ENCODE measurements around the gene PPP2R3B. TPM values are rescaled to one million over a fixed set of nuclear protein-coding genes. Genes with fewer than 3 reads are reported as not detected.

PPP2R3B gene
- total RNA-seq (2021; ENCODE audit: unreplicated experiment) (19.1 TPM), Bru-seq, nascent RNA (percentile 38 among the genes with signal in this experiment), BruChase-seq, experiment 1, labeled RNA remaining after a 6-hour chase (percentile 36 among the genes with signal in this experiment), BruChase-seq, experiment 2, labeled RNA remaining after a 2-hour chase (percentile 35 among the genes with signal in this experiment)
- polyA plus RNA-seq (2012) = 12.7 and 17.6 TPM in 2 replicates
- long read RNA-seq, transcript PPP2R3B-202 (13 exons, 2,151 nt) = major isoform, 12 of 39 reads
- long read RNA-seq, partial matches to known transcripts = 12 of 39 reads
- long read RNA-seq, other reads (novel, unspliced or antisense) = 15 of 39 reads

GRCh38 chrX:386768-387575, at the start of gene PPP2R3B:
TSS of gene PPP2R3B (minus strand) at chrX:386907. CDS start at chrX:386691, 216 bp downstream.
- ChIA-PET POLR2A (no interaction called here), CTCF (no interaction called here), RAD21 (ENCODE audit: low non-redundant PET in 1 of 2, low total read pairs in 2 of 2, uncharacterized antibody in 2 of 2, unreplicated experiment in 2 of 2) (no interaction called here)
- Histone ChIP-seq H3K27ac (ENCODE audit: low read depth, low read length) (peak within 1 kb of the TSS; percentile 95), H3K4me2 (ENCODE audit: low read length) (peak within 1 kb of the TSS; percentile 84), H3K9ac (ENCODE audit: low read length) (peak within 1 kb of the TSS; percentile 89), H3K4me3 (replicated peaks in 1 of 2; ENCODE audit: low read depth in 1 of 2, low read length in 2 of 2) (peak within 1 kb of the TSS; percentile 63 to 67), H3K9me2 (ENCODE audit: insufficient read depth) (no peaks in the 10 kb centered on the region), H4K20me1 (ENCODE audit: insufficient read depth) (no peaks in the 10 kb centered on the region), H2AFZ (ENCODE audit: low read depth, low read length, poor library complexity, severe bottlenecking) (no peak within 1 kb of the TSS), H3K36me3 (ENCODE audit: control insufficient read depth in 1 of 2, insufficient read depth in 2 of 2, low read length in 2 of 2) (no peaks in the 10 kb centered on the region), H3K79me2 (ENCODE audit: insufficient read depth, low read length) (no peaks in the 10 kb centered on the region), H3K27me3 (ENCODE audit: insufficient read depth, low read length) (no peaks in the 10 kb centered on the region), H3K4me1 (ENCODE audit: control insufficient read depth in 1 of 2, insufficient read depth in 2 of 2, low read length in 2 of 2) (peaks cover 0 to 5% of the 10 kb centered on the region in 2 experiments; a peak in 1 of 4 replicates), H3K9me3 (ENCODE audit: control insufficient read depth in 1 of 2, insufficient read depth in 1 of 2, low read depth in 1 of 2, low read length in 2 of 2) (no peaks in the 10 kb centered on the region)
- BruUV-seq (replicated peaks) = no TSS peak
- DNase-seq (ENCODE audit: low read depth, low spot score) (peak; percentile 91), ATAC-seq (peak; percentile 97)
- intact Hi-C loops (cut with micrococcal nuclease) = no loop called here
- TF ChIP-seq YY1 (IDR thresholded peaks at IDR 0.05; ENCODE audit: extremely low read depth, insufficient replicate concordance, low read depth, low read length) (no peak), ATF3 (IDR thresholded peaks at IDR 0.05) (no peak), TCF7L2 (IDR thresholded peaks at IDR 0.05; ENCODE audit: borderline replicate concordance, extremely low read depth, insufficient read depth, insufficient read length) (peak; percentile 52), POLR2AphosphoS5 (IDR thresholded peaks at IDR 0.05; ENCODE audit: low read depth, low read length) (peak; percentile 55; the same call in 1 of the 2 replicates), EZH2phosphoT487 (IDR thresholded peaks at IDR 0.05; ENCODE audit: borderline replicate concordance) (no peak), ZFX (IDR thresholded peaks at IDR 0.05) (peak; percentile 62), CEBPB (IDR thresholded peaks at IDR 0.05; ENCODE audit: low read depth) (no peak), RAD21 (IDR thresholded peaks at IDR 0.05; ENCODE audit: low read depth) (no peak), CBX3 (IDR thresholded peaks at IDR 0.05; ENCODE audit: low read depth) (no peak), POLR2A (IDR thresholded peaks at IDR 0.05; ENCODE audit: borderline replicate concordance, extremely low read depth, insufficient read depth, insufficient read length) (peak; percentile 35)

All from HCT116 (cell line).